K562 (cell line): Measurements from ENCODE around the gene CEL. TPM values are rescaled to one million over a fixed set of nuclear protein-coding genes. Genes with fewer than 3 reads are reported as not detected.

Experiments
- ATAC-seq: fragments of 200-7000 bp; cut with Tn5 transposase; 3 replicates; pipeline ENCODE4 v1.9.1; 2020; ENCODE audit warnings: moderate library complexity
- BruUV-seq: library from RNA; stranded (reverse); fragments of 400-500 nt; replicated peaks from 2 replicates; lab custom pipeline; 2021; lab: Mats Ljungman, UMichigan
- CTCF ChIA-PET: fragments of 300-600 bp; formaldehyde crosslinking; extraction: SDS; loops from one replicate; lab custom pipeline; 2021; ENCODE audit warnings: low intra/inter-chr PET ratio; lab: Yijun Ruan, JAX
- POLR2A ChIA-PET: fragments of 300-600, 350-650 bp; sonication (Branson Sonifier 250); formaldehyde crosslinking; extraction: SDS; loops from one replicate; lab custom pipeline; 2021; ENCODE audit warnings: antibody characterized with exemption, inconsistent platforms; lab: Yijun Ruan, JAX
- DNase-seq, 4 experiments: peaks; one replicate each; pipeline versions ENCODE4 v3.0.0 to v3.0.0-alpha.2; 2011 to 2018; ENCODE audit warnings: low spot score in 3 of 4, mixed read lengths in 3 of 4; ENCODE audit errors: extremely low read depth in 1 of 4
- FAIRE-seq: peaks from 2 replicates; lab custom pipeline; 2011; peaks lifted over from hg19 to GRCh38; lab: Jason Lieb, UNC
- H2AFZ ChIP-seq: 2 replicates; pipeline ENCODE4 v1.6.0; 2011; ENCODE audit warnings: low read depth, low read length, control low read depth, inconsistent platforms
- H3K27ac ChIP-seq: fragments of 200-600 bp; 3 replicates; pipeline ENCODE4 v1.8.0; 2011; ENCODE audit warnings: low read depth, mild to moderate bottlenecking, control low read depth, inconsistent platforms, low read length, moderate library complexity, mixed read lengths; ENCODE audit errors: extremely low read depth
- H3K27me3 ChIP-seq, 2 experiments: fragments of 300-600 bp in 1 of 2; 2 replicates in 1 of 2; 3 replicates in 1 of 2; pipeline versions ENCODE4 v1.6.0 to v1.8.0; 2011; ENCODE audit warnings: inconsistent platforms in 2 of 2, low read length in 2 of 2, mild to moderate bottlenecking in 1 of 2, mixed read lengths in 1 of 2, moderate library complexity in 1 of 2; ENCODE audit not compliant: control insufficient read depth in 2 of 2, insufficient read depth in 2 of 2
- H3K36me3 ChIP-seq: fragments of 300-600 bp; 3 replicates; pipeline ENCODE4 v1.8.0; 2011; ENCODE audit warnings: mild to moderate bottlenecking, low read length, inconsistent platforms; ENCODE audit not compliant: control insufficient read depth, insufficient read depth
- H3K4me1 ChIP-seq, 2 experiments: fragments of 200-600 bp in 1 of 2; replicated peaks in 1 of 2; 2 replicates in 1 of 2; 3 replicates in 1 of 2; pipeline versions ENCODE4 v1.5.1 to v1.8.0; 2011; ENCODE audit warnings: inconsistent platforms in 2 of 2, low read length in 2 of 2, mild to moderate bottlenecking in 1 of 2, mixed read lengths in 1 of 2, moderate library complexity in 1 of 2; ENCODE audit not compliant: control insufficient read depth in 2 of 2, insufficient read depth in 2 of 2
- H3K4me2 ChIP-seq: 2 replicates; pipeline ENCODE4 v1.6.1; 2011; ENCODE audit warnings: low read length, control low read depth, inconsistent platforms, mixed read lengths; ENCODE audit not compliant: insufficient read depth
- H3K4me3 ChIP-seq: fragments of 200-600 bp; sonication (generic), shearing (Covaris generic); 2 replicates; pipeline ENCODE4 v1.5.1; 2016; ENCODE audit warnings: control low read depth, inconsistent platforms
- H3K79me2 ChIP-seq: fragments of 200-600 bp; 3 replicates; pipeline ENCODE4 v1.8.0; 2011; ENCODE audit warnings: low read length, inconsistent platforms; ENCODE audit not compliant: control insufficient read depth, insufficient read depth
- H3K9ac ChIP-seq, 2 experiments: 2 replicates each; pipeline versions ENCODE4 v1.6.0 to v1.6.1; 2011; ENCODE audit warnings: low read depth in 2 of 2, low read length in 2 of 2, control low read depth in 1 of 2, inconsistent platforms in 1 of 2, mild to moderate bottlenecking in 1 of 2, mixed read lengths in 1 of 2; ENCODE audit not compliant: insufficient read depth in 1 of 2
- H3K9me1 ChIP-seq: one replicate; pipeline ENCODE4 v1.6.0; 2011; ENCODE audit warnings: inconsistent platforms, mild to moderate bottlenecking, low read length, moderate library complexity; ENCODE audit not compliant: control insufficient read depth, insufficient read depth
- H3K9me3 ChIP-seq: replicated peaks from 2 replicates; pipeline ENCODE4 v1.5.1; 2011; ENCODE audit warnings: low read depth, low read length, inconsistent platforms; ENCODE audit not compliant: control insufficient read depth, insufficient read depth
- H4K20me1 ChIP-seq: replicated peaks from 2 replicates; pipeline ENCODE4 v1.6.1; 2011; ENCODE audit warnings: low read length, inconsistent platforms, mixed read lengths; ENCODE audit not compliant: control insufficient read depth, insufficient read depth
- BACH1 ChIP-seq: fragments of 200-800 bp; sonication (Bioruptor generic); IDR thresholded peaks from 2 replicates; pipeline ENCODE4 v1.6.1; 2016; ENCODE audit warnings: missing genetic modification characterization, missing compliant biosample characterization
- BRF2 ChIP-seq: IDR thresholded peaks from 3 replicates; pipeline ENCODE4 v1.6.1; 2011; ENCODE audit warnings: borderline replicate concordance, mild to moderate bottlenecking; ENCODE audit not compliant: insufficient read length, insufficient read depth
- CREBBP ChIP-seq: IDR thresholded peaks from one replicate; pipeline ENCODE4 v1.6.1; 2012; ENCODE audit warnings: low read depth, mild to moderate bottlenecking, control low read depth, inconsistent platforms, low read length
- E2F6 ChIP-seq, 2 experiments: IDR thresholded peaks; 2 replicates each; pipeline ENCODE4 v1.6.1; 2011; ENCODE audit warnings: borderline replicate concordance in 1 of 2, control low read depth in 1 of 2, low read depth in 1 of 2, low read length in 1 of 2, mild to moderate bottlenecking in 1 of 2, mixed read lengths in 1 of 2, moderate library complexity in 1 of 2; ENCODE audit not compliant: insufficient read depth in 1 of 2, insufficient read length in 1 of 2, poor library complexity in 1 of 2, severe bottlenecking in 1 of 2; ENCODE audit errors: extremely low read depth in 1 of 2
- EP300 ChIP-seq: IDR thresholded peaks from 2 replicates; pipeline ENCODE4 v1.6.1; 2012; ENCODE audit warnings: low read length, improper control_type of control experiment
- GATAD2A ChIP-seq: fragments of 450-650 bp; IDR thresholded peaks from 2 replicates; pipeline ENCODE4 v1.6.1; 2017
- HMG20B ChIP-seq: fragments of 250-450 bp; sonication (Bioruptor Pico); IDR thresholded peaks from 2 replicates; pipeline ENCODE4 v1.5.0; 2021; ENCODE audit warnings: mild to moderate bottlenecking
- JUND ChIP-seq, 2 experiments: IDR thresholded peaks; 2 replicates in 1 of 2; 3 replicates in 1 of 2; pipeline ENCODE4 v1.6.1; 2011; ENCODE audit warnings: borderline replicate concordance in 2 of 2, low read depth in 2 of 2, low read length in 2 of 2, improper control_type of control experiment in 1 of 2, missing biosample characterization in 1 of 2, missing genetic modification characterization in 1 of 2, missing genetic modification reagents in 1 of 2
- KDM1A ChIP-seq, 2 experiments: fragments of 450-650 bp; IDR thresholded peaks; 2 replicates each; pipeline ENCODE4 v1.6.1; 2016; ENCODE audit warnings: mild to moderate bottlenecking in 2 of 2
- KLF1 ChIP-seq: fragments of 450-650 bp; IDR thresholded peaks from 2 replicates; pipeline ENCODE4 v1.6.1; 2016; ENCODE audit warnings: missing genetic modification characterization, missing compliant biosample characterization
- L3MBTL2 ChIP-seq: fragments of 450-650 bp; IDR thresholded peaks from 2 replicates; pipeline ENCODE4 v1.6.1; 2016; ENCODE audit warnings: mild to moderate bottlenecking, moderate library complexity
- NFYB ChIP-seq: IDR thresholded peaks from 2 replicates; pipeline ENCODE4 v1.6.1; 2011; ENCODE audit warnings: mild to moderate bottlenecking, moderate library complexity; ENCODE audit not compliant: insufficient read length; ENCODE audit errors: extremely low read depth
- NRF1 ChIP-seq, 2 experiments: fragments of 450-650 bp; IDR thresholded peaks in 1 of 2; conservative IDR thresholded peaks in 1 of 2; 2 replicates each; pipeline ENCODE4 v1.6.1; 2014; ENCODE audit warnings: mild to moderate bottlenecking in 2 of 2
- PCBP2 ChIP-seq: fragments of 200-400 bp; formaldehyde crosslinking; IDR thresholded peaks from 2 replicates; pipeline ENCODE4 v1.6.1; 2018; ENCODE audit warnings: low read length, low read depth, mild to moderate bottlenecking, moderate library complexity; ENCODE audit not compliant: poor library complexity, severe bottlenecking
- POLR2AphosphoS5 ChIP-seq: IDR thresholded peaks from 2 replicates; pipeline ENCODE4 v1.6.1; 2011; ENCODE audit warnings: mild to moderate bottlenecking, low read depth, low read length, moderate library complexity; ENCODE audit not compliant: control insufficient read depth, insufficient read depth
- ZBTB2 ChIP-seq: fragments of 450-650 bp; IDR thresholded peaks from 2 replicates; pipeline ENCODE4 v1.6.1; 2016; ENCODE audit warnings: antibody characterized with exemption
- WGBS: fragments of 100-300 bp; shearing (Covaris generic); methylation state at CpG from one replicate; pipeline ENCODE4 v1.1.6; 2016; ENCODE audit warnings: low coverage, mixed read lengths; ENCODE audit not compliant: insufficient coverage; ENCODE audit errors: missing lambda C conversion rate; 5-methylcytosine and 5-hydroxymethylcytosine counted together
- in situ Hi-C: fragments of 300-500 bp; cut with MboI; formaldehyde crosslinking; loops from 4 replicates; pipeline ENCODE4 v1.15.0; 2018; ENCODE audit warnings: inconsistent platforms, mixed read lengths
- intact Hi-C: fragments of 100-400 bp; cut with micrococcal nuclease; formaldehyde crosslinking; loops from 2 replicates; pipeline ENCODE4 v1.14.2; 2022
- polyA plus RNA-seq, 8 experiments: library from polyadenylated mRNA; depleted of rRNA in 4 of 8; stranded (reverse) in 5 of 8; unstranded in 3 of 8; fragments of >200 nt; fragmentation: Nextera tagmentation in 2 of 8; fragmentation: Illumina TruSeq in 1 of 8; extraction: Ambion mirVana in 2 of 8; extraction: Trizol in 1 of 8; gene quantifications; 2 replicates each; pipeline versions ENCODE4 v1.2.1 to v1.2.3, GENCODE V29; 2011 to 2014; ENCODE audit warnings: inconsistent platforms in 1 of 8, missing spikeins in 1 of 8
- total RNA-seq, 7 experiments: library from RNA; depleted of rRNA in 6 of 7; stranded (reverse); fragments of >200 nt in 6 of 7; fragmentation: Illumina TruSeq in 2 of 7; extraction: Trizol in 2 of 7; gene quantifications; 2 replicates each; pipeline versions ENCODE4 v1.2.1 to v1.2.3, GENCODE V29; 2011 to 2021; ENCODE audit warnings: low replicate concordance in 1 of 7

The CEL gene
- total and polyA plus RNA-seq, 9 of the 15 experiments (the other 6 are each of a cell fraction or from before 2014, with no cell fraction given), result 0.09 to 3.0 (median 0.51) TPM; not detected in 2

GRCh38 chr9:133027134-133027533 lies 34.6 kb upstream of the CEL start:
- 5% methylated on average over 5 of the region's 5 CpGs for WGBS
- Histone ChIP-seq H2AFZ (peak overlapping the region; percentile 64), H3K27me3 (no peaks in the 10 kb centered on the region), H3K4me3 (no peak overlapping the region), H4K20me1 (no peaks in the 10 kb centered on the region), H3K36me3 (peaks cover 5% of the 10 kb centered on the region), H3K9me1 (no peaks in the 10 kb centered on the region), H3K4me2 (peak overlapping the region; percentile 34), H3K27ac (peak overlapping the region; percentile 50; the same call in 2 of the 3 replicates), H3K4me1 (peaks cover 36 to 39% of the 10 kb centered on the region in 2 experiments; a peak in 4 of 5 replicates), H3K79me2 (peaks cover 36% of the 10 kb centered on the region), H3K9me3 (0 out of 2 replicates have a peak, but pooled peaks cover 3% of the 10 kb centered on the region), H3K9ac (peak overlapping the region; percentile 1 to 37; a peak in 3 of 4 replicates)
- peak in 2 of 4 experiments; percentile 80 to 89 for DNase-seq
- in situ Hi-C loops (no loop called here), intact Hi-C loops (loop anchor here (1.0 to 5.0 kb wide), 2 partner anchors 49 to 120 kb away; partner anchors contain the start of gene GFI1B)
- no TSS peak for BruUV-seq
- peak; percentile 25 for ATAC-seq
- ChIA-PET POLR2A (interaction anchor here (0.7 to 1.6 kb wide), 3 partner anchors 22 to 89 kb away, joined by 3 to 4 read pairs (median 3); no protein-coding TSS in a partner anchor), CTCF (no interaction called here)
- FAIRE-seq, result peak; percentile 88
- TF ChIP-seq KDM1A (IDR thresholded peaks at IDR 0.05), result peak in 1 of 2 experiments; percentile 46; a peak in 1 of 4 replicates
- TF ChIP-seq BACH1 (tag), result no peak
- TF ChIP-seq NRF1 (conservative IDR thresholded peaks at IDR 0.05 in 1 of 2, IDR thresholded peaks at IDR 0.05 in 1 of 2), result 0 out of 4 replicates have a peak, but pooled peaks of 1 of the 2 experiments have one; percentile 11
- no peak for TF ChIP-seq GATAD2A
- no peak for TF ChIP-seq L3MBTL2
- TF ChIP-seq HMG20B, result no peak
- no peak for TF ChIP-seq POLR2AphosphoS5
- no peak for TF ChIP-seq KLF1 (tag)
- TF ChIP-seq CREBBP, result no peak
- TF ChIP-seq E2F6 (IDR thresholded peaks at IDR 0.05; ENCODE audit: borderline replicate concordance in 1 of 2, extremely low read depth in 1 of 2, insufficient read depth in 1 of 2, insufficient read length in 1 of 2, low read depth in 1 of 2, low read length in 1 of 2, poor library complexity in 1 of 2, severe bottlenecking in 1 of 2), result no peak
- TF ChIP-seq PCBP2, result no peak
- TF ChIP-seq EP300, result peak; percentile 14; the same call in 1 of the 2 replicates
- TF ChIP-seq NFYB, result no peak
- TF ChIP-seq BRF2, result no peak
- TF ChIP-seq JUND (IDR thresholded peaks at IDR 0.05; ENCODE audit: borderline replicate concordance, low read depth, low read length), result peak; percentile 12; the same call in 1 of the 2 replicates
- TF ChIP-seq JUND (tag; IDR thresholded peaks at IDR 0.05; ENCODE audit: borderline replicate concordance, low read depth, low read length), result no peak
- TF ChIP-seq ZBTB2, result peak; percentile 45; the same call in 1 of the 2 replicates
